RCC 7860 (cell line): Measurements from ENCODE around the gene COX10.
"Not testable (repeated sequence)": the region's sequence is repeated elsewhere in the genome, so short reads cannot be mapped to it uniquely, and the experiment has no call there.

Source experiments
- DNase-seq: peaks from one replicate; pipeline ENCODE4 v3.0.0-alpha.2; 2015; ENCODE audit warnings: low spot score
- FAIRE-seq: peaks from 2 replicates; lab custom pipeline; 2012; peaks lifted over from hg19 to GRCh38; lab: Jason Lieb, UNC

The COX10 gene

DNA sequence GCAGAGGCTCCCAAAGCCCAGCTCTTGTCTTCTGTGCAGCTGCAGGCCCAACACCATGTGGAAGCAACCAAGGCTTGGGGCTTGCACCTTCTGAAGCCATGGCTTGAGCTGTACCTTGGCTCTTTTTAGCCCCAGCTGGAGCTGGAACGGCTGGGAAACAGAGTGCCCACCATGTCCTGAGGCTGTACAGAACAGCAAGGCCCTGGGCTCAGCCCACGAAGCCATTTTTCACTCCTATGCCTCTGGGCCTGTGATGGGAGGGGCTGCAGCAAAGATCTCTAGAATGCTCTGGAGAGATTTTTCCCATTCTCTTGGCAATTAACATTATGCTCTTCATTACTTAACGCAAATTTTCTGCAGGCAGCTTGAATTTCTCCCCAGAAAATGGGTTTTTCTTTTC lies 99.3 kb downstream of the COX10 start:
- FAIRE-seq: no peak
- DNase-seq: no peak

DNA sequence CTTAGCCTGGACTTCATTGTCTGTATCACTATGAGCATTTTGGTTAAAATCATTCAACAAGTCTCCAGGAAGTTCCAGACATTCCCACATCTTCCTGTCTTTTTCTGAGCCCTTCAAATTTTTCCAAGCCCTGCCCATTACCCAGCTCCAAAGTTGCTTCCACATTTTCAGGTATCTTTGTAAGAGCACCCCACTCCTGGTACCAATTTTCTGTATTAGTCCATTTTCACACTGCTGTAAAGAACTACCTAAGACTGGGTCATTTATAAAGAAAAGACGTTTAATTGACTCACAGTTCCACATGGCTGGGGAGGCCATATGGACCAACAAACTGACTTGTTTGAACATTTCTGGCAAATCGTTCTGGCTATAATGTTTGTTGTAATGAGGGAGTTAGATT lies 100.0 kb downstream of the COX10 start:
- DNase-seq (no peak), FAIRE-seq (no peak)

GRCh38 chr17:14169901-14170300 lies 100.6 kb downstream of the COX10 start:
- DNase-seq: no peak
- FAIRE-seq: no peak

DNA sequence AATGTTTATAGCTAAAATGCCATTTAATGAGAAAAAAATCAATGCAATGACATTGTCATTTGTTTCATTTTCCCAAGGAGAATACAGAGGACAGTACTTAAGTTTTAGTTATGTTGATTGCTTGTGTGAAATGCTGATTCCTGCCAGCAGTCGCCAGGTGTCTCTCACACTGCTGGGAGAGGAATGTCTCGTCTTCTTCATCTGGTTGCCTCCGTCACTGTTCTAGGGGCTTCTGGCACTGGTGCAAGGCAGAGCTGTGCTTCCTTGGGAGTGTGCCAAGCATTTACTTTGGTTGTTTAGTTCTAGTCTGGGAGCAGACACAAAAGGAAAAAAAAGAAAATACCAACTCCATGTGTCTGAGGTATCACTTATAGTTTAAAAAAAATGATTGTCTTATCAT lies 107.7 kb downstream of the COX10 start:
- not testable (repeated sequence) for DNase-seq, FAIRE-seq

- DNase-seq, FAIRE-seq: not testable (repeated sequence)
Measured at GRCh38 chr17:14177801-14178200, 108.5 kb downstream of the COX10 start.

GRCh38 chr17:14179951-14180350 lies 110.6 kb downstream of the COX10 start:
- FAIRE-seq, DNase-seq: not testable (repeated sequence)

- FAIRE-seq, DNase-seq: not testable (repeated sequence)
Measured at GRCh38 chr17:14182084-14182483, 112.8 kb downstream of the COX10 start.

- DNase-seq, FAIRE-seq: not testable (repeated sequence)
Measured at GRCh38 chr17:14184536-14184935, 115.2 kb downstream of the COX10 start.

DNA sequence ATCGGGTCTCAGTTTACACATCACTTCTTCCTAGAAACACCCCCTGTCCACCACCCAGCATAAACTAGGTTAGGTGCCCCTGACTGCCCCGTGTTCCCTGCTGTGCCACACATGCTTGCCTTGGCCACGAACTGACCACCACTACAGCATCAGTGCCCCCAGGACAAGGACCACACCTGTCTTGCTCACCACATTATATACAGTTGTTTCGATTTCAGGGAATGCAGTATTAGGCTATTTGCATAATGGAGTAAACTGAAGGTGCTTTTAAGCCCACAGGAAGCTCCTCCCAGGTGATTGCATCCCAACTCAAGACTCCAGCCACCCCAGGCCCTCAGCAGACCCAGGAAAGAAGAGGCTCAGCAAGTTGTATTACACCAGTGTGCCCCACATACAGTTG lies 117.1 kb downstream of the COX10 start:
- DNase-seq, FAIRE-seq: not testable (repeated sequence)

- not testable (repeated sequence) for DNase-seq, FAIRE-seq
Measured at GRCh38 chr17:14190774-14191173, 121.5 kb downstream of the COX10 start.

DNA sequence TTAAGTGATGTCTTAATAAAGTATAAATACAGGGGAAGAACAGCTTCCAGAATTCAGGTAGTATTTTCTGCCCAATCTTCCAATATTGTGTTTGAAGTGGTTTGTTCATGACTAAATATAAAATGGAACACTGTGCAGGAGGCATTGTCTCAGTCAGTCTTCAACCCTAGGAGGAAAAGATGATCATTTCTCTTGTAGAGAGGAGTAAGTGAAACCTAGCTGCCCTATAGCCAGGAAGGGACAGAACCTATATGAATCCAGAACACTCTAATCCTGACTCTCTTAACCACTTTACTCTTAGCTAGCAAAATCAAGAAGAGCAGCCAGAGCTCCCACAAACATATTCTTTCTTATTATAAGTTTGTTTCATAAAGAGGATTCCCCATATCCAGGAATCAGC lies 122.2 kb downstream of the COX10 start:
- DNase-seq, FAIRE-seq: not testable (repeated sequence)

- not testable (repeated sequence) for FAIRE-seq, DNase-seq
Measured at GRCh38 chr17:14192039-14192438, 122.7 kb downstream of the COX10 start.

DNA sequence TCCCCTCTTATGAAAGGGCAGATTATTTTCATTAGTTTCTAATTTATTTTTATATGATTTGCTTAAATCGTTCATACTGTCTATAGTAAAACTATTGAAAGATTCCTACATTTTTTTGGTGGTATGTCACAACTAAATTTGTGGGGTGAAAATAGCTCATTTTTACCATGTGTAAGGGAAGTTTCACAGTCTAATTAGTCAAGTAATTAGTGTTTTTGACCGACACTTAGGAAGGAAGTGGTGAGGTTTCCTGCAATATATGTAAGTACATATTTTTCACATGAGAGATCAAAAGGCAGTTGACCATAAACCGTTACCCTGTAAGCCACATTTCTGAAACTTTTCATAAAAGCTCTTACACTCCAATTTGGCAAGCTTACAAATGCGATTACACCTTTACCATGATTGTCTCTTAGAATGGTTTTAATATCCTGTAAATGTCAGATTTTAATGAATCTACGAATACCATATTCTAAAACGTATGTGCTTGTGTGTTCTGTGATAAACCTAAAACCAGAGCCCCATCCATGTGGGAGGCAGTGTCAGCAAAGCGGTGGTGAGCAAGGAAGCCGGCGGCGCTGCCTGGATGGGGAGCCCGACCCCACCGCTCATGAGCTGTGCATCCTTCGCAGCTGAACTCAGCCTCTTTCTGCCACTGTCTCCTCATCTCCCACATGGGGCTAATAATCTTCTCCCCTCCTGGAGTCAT lies 123.5 kb downstream of the COX10 start:
- not testable (repeated sequence) for DNase-seq, FAIRE-seq

- no peak for DNase-seq
- no peak for FAIRE-seq
Measured at GRCh38 chr17:14196377-14196997, 127.2 kb downstream of the COX10 start.

DNA sequence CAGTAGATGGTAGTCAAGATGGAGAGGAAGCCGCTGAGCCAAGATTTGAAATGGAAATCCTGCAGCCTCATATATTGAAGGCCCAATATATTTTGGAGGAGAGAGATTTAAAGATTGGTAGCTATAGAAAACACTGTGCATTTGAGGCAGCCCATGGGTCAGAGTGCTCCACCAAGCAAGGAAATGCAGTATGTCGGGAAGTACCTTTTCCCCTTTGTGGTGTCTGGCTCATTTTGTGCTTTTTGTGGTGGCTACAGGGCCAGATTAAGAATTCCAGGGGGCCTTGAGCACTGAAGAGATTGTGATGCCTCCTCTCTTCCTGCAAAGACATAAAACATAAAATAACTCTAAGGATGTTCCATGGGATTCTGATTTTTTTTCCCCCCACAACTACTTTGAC lies 127.8 kb downstream of the COX10 start:
- FAIRE-seq (no peak), DNase-seq (no peak)

DNA sequence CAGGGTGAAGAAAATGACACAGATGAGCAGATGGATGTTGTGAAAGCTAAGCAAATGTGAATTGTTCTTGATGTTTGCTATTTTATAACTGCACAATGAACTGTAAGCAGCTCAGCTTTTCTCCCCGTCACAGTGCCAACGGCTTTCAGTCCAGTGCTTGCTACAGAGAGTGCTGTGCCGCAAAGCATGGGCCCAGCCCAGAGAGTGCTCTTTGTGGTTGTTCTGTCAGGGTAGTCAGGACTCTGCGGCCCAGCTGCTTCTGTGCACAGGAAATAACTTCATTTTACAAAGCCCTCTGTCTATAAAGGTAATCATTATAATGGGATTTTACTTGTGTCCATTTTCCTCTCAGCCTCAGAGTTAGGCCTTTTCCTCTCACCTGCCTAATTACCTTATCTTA lies 128.3 kb downstream of the COX10 start:
- DNase-seq (no peak), FAIRE-seq (no peak)

GRCh38 chr17:14198013-14198412 lies 128.7 kb downstream of the COX10 start:
- no peak for DNase-seq
- no peak for FAIRE-seq

DNA sequence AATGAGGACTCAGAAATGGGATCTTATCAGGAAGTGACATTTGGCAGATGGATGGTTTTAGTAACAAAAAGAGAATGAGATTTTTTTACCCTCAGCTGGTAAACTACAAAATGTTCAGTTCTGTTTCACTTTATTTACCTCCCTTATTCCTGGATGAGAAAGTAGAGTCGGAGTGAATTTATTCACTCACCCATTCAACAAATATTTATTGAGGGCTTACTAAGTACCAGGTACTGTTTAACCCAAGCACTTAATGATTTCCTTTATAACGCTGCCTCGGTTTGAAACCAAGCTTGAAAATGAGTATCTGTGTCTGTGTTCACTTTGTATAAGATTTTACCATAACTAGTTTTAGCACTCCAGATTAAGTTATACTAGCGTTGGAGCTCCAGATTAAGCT lies 129.3 kb downstream of the COX10 start:
- FAIRE-seq (no peak), DNase-seq (no peak)

GRCh38 chr17:14199601-14200000 lies 130.3 kb downstream of the COX10 start:
- FAIRE-seq: no peak
- no peak for DNase-seq

DNA sequence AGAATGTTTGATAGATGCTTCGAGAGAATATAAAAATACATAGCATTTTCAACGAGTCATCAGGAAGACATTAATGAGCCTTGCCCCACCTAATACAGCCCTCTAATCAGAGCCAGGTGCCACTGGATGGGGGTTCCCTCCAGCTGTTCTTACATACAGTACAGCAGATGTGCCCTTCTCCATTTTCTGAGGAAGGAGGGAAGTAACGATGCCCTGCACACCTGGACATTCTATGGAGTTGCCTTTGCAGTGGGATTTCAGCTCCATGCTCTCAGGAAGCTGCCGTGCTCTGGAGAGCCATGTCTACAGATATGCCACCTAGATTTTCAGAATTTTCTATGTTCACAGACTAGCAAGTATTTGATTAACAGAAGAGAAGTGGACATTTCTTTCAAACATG lies 131.1 kb downstream of the COX10 start:
- no peak for FAIRE-seq
- no peak for DNase-seq

GRCh38 chr17:14201021-14201987 lies 132.0 kb downstream of the COX10 start:
- FAIRE-seq (no peak), DNase-seq (no peak)
